HG02610 (cell line): ENCODE results near the gene BBLN.

Source experiments
- ATAC-seq: cut with Tn5 transposase; IDR thresholded peaks from one replicate; pipeline ENCODE4 v1.9.1; 2021; ENCODE audit warnings: mild to moderate bottlenecking, moderate library complexity; ENCODE audit not compliant: unreplicated experiment

Gene BBLN

DNA sequence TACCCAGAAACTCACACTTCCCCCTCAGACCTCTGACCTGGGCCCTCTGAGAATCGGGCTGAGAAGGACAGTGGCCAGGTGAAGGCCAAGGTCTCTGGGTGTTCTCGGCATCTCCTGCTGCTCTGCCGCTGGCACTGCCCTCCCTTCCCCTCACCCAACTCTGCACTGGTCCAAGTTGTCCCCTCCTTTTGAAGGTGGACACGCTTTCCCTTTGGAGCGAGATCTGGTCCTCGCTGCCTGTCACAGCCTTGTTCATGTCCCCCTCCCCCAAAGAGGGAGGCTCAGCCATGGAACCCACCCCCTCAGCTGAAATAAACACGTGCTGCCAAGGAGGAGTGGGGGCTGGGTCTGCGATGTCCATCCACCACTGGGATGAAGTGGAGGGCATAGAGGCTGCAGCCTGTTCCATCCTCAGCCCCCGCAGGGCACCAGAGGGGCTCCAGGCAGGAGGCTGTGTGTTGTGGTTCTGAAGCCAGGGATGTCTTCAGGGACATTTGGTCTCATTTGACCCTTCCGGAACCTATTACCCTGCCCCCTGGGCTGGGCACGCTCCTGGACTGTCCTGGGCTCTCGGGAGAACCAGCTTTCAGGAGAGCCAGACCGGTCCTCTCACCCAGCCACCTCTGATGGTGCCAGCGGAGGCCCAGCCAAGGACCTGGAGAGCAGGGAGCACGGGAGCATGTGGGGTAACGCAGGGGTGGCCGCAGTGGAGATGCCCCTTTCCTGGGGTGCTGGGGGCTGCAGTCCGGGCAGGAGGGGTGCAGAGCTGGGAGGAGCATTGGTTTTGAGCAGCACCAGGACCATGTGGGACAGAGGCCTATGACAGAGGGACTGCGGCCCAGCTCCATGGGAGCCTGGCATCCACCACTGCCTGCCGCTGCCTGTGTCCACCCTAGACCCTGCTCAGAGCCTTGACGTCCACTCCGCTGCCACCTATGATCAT is 15.6 kb upstream of the BBLN start:
- no peak for ATAC-seq

DNA sequence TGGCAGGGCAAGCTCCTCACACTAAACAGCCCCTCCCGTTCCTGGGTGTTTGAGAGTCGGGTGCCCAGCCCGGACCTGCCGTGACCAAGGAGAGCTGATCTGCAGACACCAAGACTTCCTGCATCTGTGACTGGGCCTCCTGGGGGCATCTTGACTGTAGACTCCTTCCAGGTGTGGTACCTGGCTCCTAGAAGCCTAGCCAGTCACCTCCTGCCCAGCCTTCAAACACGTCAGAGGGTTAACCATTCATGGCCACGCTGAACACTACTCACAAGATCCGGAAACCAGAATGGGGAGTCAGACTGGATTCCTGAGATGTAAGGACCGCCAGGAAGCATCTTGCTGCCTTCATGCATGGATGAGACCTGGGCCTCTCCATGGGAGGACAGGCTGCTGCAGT is 14.5 kb upstream of the BBLN start:
- ATAC-seq: no peak

DNA sequence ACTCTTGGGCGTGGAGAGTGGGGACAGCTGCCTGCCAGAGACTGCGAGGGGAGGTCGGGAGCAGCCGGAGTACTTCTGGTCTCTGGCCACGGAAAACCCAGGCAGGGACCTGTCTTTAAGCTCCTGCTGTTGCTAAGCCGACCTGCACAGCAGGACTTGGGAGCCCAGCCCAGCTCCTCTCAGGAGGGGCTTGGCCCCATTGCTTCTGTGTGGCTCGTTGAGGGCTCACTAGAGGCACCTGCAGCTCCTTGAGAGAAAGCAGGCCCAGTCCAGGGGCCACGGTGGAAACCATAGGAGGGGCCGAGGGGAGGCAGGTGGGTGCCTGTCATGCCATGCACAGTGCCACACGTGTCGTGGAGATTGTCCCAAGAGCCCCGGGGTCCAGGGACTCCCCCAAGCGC is 14.1 kb upstream of the BBLN start:
- no peak for ATAC-seq

DNA sequence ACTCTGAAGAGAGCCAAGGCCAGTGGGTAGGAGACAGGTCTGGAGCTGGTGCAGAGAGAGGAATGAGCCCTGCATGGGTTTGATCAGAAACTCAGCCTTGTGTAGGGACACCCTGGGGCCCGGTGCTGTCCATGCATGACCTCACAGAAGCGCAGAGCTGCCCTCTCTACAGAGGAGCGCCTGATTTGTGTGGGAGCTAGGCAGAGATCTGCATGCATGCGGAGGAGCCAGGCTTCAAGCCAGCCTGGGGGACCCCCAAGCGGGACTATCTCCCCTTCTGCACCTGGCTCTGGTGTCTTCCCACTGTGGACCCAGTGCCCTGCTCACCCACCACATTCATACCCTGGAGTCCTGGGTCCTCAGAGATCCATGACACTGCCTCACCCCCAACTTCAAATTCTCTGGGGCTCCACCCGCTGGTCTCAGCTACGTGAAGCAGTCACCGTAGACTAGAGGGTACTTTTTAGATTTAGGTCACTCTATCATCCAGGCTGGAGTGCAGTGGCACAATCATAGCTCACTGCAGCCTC is 13.4 kb upstream of the BBLN start:
- no peak for ATAC-seq

DNA sequence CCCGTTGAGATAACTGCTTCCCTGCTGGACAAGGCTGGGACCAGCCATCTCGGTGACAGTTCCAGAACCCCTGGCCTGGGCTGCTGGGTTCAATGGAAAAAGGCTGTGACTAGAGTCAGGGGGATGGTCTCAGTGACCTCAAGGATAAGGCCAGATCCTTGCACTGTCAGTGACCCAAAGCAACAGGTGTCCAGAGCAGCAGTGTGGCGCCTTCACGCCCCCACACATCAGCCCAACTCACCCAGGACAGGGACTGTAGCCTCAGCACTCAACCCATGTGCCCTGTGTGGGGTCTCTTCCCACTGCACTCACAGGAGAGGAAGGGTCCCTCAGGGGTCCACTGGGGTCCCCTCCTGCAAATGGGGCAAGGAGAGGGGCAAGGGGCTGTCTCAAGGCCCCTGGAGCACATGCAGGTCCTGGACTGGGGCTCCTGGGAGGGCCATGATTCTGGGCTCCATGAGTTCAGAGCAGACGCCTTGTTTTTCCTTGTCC is 11.5 kb upstream of the BBLN start:
- ATAC-seq: no peak

DNA sequence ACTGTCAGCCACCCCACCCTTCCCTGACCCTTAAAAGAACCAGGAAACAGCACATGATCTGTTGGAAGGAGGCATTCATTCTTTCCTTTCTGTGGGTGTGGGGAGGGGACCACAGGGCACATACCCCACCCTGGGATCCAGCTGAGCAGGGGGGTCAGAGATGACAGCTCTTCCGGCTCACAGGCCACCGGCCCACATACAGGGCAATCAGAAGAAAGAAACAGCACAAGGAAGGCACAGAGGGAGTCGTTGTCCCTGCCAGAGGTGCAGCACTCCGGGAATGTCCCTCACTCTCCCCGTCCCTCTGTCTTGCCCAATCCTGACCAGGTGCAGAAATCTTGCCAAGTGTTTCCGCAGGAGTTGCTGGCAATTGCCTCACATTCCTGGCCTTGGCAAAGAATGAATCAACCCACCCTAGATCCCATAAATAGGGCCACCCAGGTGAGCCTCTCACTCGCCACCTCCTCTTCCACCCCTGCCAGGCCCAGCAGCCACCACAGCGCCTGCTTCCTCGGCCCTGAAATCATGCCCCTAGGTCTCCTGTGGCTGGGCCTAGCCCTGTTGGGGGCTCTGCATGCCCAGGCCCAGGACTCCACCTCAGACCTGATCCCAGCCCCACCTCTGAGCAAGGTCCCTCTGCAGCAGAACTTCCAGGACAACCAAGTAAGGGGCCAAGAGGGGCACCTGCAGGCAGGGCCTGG is 10.9 kb upstream of the BBLN start, which contains the start of gene LCN2:
Gene LCN2 (plus strand): TSS at position 453 of the 701 bp plus-strand sequence. CDS start 73 bp downstream, at position 526.
- no peak for ATAC-seq

DNA sequence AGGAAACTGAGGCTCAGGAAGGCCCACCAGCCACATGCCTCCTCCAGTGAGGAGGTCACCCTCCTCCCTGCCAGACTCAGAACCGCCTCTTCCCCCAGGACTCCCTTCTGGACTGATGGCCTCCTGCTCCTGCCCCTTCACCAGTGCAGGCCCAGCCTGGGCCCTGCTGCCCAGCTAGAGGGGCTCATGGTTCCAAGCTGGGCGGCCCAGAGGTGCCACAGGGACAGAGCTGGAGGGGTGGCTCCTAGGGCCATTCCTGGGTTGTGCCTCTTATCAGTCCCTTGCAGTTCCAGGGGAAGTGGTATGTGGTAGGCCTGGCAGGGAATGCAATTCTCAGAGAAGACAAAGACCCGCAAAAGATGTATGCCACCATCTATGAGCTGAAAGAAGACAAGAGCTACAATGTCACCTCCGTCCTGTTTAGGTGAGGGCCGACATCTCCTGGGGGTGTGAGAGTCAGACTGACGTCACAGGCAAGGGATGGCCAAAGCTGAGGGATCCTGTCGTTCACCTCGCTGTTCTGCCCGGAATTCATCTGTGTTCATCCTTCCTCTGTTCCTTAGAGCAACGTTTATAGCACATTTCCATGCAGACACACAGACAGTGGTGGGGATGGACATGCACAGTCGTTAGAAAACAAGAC is 10.0 kb upstream of the BBLN start:
- no peak for ATAC-seq

DNA sequence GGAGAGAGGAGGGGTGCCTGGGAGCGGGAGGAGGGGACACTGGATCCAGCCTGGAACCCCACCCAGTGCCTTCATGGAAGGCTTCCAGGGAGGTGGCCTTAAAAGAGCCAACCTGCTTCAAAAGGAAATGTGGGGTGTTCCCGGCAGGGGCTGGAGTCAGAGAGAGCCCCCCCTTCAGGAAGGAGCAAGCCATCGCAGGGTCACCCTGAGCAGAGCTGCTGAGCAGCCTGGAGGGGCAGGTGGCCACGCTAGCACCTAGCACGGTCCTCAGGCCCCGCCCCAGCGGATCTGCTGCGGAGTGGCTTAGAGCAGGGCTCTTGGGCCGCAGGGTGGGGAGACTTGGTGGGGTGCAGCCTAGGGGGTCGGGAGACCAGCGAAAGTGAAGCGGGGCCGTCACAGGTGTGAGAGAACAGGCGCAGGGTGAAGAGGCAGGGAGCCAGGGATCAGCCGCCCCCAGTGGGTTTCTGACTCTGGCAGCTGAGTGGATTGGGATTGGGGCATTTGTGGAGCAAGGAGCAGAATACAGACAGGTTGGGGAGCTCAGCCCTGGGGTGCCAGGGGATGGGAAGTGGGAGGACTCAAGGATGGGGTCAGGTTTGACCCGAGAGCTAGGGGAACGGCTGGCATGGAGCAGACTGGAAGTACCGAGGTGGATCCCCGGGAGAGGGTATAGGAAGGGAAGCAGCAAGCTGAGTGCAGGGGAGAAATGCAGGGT is 9.3 kb upstream of the BBLN start:
- no peak for ATAC-seq

DNA sequence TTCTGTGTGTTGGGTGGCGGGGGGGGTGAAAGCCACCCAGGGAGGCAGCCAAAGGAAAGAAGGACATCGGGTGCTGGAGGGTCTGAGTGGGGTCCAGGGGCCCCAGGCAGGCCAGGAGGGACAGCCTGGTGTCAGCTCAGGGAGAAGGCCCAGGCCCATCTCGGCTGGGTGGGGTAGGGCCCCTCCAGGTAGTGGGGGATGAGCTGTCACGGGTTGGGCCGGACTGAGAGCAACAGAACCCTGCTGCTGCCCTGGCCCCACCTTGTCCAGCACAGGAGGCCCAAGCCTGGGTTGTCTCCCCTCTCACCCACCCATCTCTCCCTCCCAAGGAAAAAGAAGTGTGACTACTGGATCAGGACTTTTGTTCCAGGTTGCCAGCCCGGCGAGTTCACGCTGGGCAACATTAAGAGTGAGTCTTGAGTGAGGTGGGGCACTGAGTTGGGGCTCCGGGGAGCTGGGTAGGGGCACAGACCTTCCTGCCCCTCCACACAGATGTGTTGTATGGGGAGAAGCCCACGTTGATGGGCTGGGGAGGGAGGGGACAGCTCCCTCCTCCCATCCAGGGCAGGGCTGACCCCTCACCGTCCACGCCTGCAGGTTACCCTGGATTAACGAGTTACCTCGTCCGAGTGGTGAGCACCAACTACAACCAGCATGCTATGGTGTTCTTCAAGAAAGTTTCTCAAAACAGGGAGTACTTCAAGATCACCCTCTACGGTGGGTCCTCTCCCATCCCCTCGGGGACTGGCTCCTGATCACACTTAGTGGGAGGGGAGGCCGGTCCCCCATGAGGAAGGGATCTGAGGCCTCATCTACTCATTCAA is 8.5 kb upstream of the BBLN start:
- no peak for ATAC-seq

DNA sequence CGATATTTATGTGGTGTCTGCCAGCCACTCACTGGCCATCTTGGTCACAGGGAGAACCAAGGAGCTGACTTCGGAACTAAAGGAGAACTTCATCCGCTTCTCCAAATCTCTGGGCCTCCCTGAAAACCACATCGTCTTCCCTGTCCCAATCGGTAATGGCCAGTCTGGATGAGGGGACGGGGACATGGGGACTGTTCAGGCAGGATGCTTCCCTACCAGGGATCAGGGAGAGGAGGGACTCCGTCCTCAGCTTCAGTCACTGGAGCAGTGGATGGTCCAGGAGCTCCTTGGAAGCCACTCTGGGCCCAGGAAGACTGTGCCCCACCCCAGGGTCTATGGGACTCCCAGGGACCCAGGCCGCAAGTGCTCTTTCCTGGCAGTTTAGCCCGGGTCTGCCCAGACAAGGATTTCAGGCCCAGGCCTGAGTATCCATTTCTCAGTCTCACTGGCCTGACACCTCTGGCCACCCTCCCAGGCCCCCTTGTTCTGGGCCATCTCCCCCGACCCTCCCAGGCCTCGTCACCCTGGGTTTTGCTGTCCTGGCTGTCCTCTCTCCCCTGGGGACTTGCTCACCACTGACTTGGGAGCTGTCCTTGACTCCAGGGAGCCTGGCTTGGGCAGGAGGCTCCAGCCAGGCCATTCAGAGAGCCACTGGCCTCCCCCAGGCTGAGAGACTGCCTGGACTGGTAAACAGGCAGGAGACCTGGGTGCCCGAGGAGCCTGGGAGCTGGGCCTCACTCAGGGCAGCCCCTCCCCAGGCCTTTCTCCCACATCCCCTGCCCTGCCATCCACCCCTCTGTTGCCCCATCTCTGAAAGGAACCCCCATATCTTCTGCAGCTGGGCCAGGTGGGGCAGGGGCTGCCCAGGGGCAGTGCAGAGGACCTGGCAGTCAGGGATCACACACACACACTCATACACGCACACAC is 7.7 kb upstream of the BBLN start:
- no peak for ATAC-seq

DNA sequence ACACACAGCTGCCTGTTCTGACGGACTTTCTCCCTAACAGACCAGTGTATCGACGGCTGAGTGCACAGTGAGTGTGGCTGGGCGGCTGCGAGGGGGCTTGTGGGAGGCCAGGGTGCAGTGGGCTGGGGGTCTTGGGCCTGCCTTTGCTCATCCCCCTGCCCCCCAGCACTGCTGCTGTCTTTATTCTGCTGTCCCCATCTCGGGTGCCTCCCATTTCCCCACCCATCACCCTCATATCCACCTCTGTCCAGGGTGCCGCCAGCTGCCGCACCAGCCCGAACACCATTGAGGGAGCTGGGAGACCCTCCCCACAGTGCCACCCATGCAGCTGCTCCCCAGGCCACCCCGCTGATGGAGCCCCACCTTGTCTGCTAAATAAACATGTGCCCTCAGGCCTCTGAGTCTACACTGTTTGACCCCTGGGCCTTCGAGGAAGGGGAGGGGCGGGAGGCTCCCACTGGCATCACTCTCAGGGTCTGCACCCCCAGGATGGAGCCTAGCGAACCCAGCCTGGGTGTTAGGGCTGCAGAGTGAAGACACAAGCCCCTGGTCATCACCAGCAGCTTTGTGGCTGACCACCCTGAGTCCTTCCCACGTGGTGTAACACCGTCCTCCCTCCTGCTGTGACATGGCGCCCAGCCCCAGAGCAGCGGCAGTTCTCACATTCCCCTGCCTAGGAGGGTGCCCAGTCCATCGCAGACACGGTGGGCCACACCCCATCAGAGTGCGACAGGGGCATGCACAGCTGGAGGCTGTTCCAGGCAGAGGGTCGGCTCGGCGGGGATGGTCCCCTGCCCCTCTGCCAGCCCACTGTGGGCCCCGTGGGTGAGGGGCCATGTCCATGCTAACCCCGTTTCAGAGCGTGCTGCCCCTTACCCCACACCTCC is 6.8 kb upstream of the BBLN start:
- ATAC-seq: no peak

DNA sequence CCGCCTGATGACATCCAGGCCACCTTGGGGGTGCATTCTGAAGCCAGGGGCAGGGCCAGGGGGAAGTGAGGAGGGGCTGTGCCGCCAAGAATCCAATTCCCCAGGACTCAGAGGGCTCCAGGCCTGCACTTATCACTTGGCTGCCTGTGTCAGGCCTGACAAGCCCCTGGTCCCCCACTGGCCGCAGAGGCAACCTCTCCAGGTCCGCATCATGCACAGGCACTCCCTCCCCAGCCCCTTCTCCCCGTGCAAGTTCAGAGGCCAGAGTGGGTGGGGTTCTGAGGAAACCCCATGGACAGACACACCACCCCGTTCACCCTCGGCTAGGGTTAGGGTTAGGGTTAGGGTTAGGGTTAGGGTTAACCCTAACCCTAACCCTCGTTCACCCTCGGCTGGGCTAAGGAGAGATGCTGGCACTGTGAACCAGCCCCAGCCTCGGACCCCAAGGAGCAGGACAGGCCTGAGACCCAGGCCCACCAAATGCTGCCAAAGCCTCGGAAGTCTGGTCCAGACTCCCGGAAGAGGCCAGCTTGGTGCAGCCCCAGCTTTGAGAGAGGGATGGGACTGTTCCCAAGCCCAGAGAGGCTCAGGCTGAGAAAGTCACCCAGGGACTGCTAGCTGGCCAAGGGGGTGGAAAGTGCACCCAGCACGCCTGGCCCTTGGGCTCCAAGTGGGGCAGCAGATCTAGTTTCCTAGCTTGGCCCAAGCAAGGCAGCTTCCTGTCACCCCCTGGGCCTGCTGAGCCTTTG is 5.9 kb upstream of the BBLN start:
- ATAC-seq: no peak

DNA sequence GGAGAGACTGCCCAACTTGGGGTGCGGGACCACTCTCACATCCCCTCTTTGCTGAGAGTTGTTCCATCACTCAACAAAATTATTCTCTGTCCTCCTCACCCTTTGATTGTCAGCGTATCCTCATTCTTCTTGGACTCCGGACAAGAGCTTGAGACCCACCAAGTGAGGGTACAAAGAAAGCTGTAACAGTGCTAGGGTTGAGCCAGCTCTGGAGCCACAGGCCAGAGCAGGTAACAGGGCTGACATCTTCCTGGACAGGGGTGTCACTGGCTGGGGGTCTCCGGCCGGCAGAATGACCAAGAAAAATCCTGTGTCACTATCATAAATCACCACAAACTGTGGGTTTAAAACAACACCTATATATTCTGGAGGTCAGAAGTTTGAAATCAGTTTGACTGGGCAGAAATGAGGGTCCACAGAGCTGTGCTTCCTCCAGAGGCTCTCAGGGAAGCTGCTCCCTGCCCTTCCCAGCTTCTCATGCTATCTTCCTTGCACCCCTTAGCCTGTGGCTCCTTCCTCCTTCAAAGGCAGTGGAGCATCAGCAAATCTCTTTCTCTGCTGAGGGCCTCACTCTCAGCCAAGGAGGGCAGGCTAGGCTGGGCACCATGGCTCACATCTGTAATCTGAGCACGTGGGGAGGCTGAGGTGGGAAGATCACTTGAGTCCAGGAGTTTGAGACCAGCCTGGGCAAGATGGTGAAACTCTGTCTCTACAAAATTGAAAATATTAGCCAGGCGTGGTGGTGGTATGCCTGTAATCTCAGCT is 4.1 kb upstream of the BBLN start:
- ATAC-seq: no peak

DNA sequence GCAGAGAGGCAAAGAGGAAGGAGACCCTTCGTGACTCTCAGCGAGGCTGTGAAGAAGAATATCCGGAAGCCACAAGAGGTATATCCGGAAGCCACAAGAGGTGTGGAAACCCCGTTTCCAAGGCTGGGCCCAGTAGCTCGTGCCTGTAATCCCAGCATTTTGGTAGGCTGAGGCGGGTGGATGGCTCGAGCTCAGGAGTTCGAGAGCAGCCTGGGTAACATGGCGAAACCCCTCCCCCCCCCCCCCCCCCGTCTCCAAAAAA is 612 bp upstream of the BBLN start:
- peak; percentile 21 for ATAC-seq

DNA sequence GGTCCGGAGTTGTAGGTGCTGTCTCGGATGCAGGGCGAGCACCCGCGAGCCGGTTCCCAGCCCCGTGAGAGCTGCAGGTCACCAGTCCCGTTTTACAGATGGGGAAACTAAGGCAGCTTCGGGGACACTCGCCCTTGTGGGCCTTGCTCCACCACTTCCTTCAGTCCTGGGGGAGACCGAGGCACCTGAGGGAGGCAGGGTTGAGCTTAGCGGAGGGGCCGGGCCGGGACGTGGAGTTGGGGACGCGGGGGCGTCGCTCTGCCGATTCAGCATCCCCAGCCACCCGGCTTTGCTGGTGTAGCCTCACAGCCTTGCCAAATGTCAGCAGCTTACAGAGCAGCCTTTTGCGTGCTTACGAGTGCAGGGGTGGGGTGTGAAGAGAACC is 530 bp downstream of the BBLN start:
- peak; percentile 2 for ATAC-seq

DNA sequence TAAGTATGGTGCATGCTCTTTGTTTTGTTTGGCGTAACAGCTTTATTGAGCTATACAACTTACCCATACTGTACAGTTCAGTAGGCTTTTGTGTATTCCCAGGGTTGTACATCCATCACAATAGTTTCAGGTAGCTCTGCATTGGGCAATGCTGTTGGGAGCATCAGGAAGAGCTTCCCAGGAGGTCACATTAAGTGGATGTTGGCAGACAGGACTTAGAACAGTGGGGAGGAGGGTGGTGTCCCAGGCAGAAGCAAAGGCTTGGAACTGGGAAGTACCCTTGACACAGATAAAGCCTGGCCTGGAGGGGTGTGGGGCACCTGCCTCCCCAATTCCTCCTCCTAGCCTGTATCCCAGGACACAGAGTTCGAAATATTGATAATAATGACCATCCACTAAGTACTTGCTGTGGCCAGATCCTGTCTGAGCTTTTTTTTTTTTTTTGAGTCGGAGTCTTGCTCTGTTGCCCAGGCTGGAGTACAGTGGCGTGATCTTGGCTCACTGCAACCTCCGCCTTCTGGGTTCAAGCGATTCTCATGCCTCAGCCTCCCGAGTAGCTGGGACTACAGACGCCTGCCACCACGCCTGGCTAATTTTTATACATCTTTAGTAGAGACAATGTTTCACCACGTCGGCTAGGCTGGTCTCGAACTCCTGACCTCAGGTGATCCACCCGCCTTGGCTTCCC is 1.3 kb downstream of the BBLN start:
- no peak for ATAC-seq
